Liver (tissue), 9 donors: ENCODE data around the gene FRMD4B. TPM values are rescaled to one million over a fixed set of nuclear protein-coding genes. Genes with fewer than 3 reads are reported as not detected.

Source experiments
- DNase-seq: peaks from one replicate; pipeline ENCODE4 v3.0.0-alpha.2; 2017; ENCODE audit warnings: low spot score
- H3K27ac ChIP-seq, 2 donors: one replicate each; pipeline ENCODE4 v1.7.0; 2013; ENCODE audit warnings: inconsistent platforms in 2 of 2, low read length in 2 of 2, control low read depth in 1 of 2, low read depth in 1 of 2, mild to moderate bottlenecking in 1 of 2
- H3K27me3 ChIP-seq, 4 donors: one replicate each; pipeline versions ENCODE4 v1.6.1 to v1.7.0; 2013; ENCODE audit warnings: low read length in 3 of 4, inconsistent platforms in 1 of 4, mild to moderate bottlenecking in 1 of 4, moderate library complexity in 1 of 4; ENCODE audit not compliant: control insufficient read depth in 4 of 4, insufficient read depth in 4 of 4
- H3K36me3 ChIP-seq, 4 donors: one replicate each; pipeline versions ENCODE4 v1.6.1 to v1.7.0; 2013; ENCODE audit warnings: low read length in 3 of 4, mild to moderate bottlenecking in 3 of 4, low read depth in 1 of 4, moderate library complexity in 1 of 4; ENCODE audit not compliant: control insufficient read depth in 4 of 4, insufficient read depth in 3 of 4
- H3K4me1 ChIP-seq, 4 donors: one replicate each; pipeline versions ENCODE4 v1.6.1 to v1.7.0; 2013; ENCODE audit warnings: low read length in 3 of 4, mild to moderate bottlenecking in 3 of 4, moderate library complexity in 1 of 4; ENCODE audit not compliant: control insufficient read depth in 4 of 4, insufficient read depth in 4 of 4
- H3K4me3 ChIP-seq, 3 donors: one replicate each; pipeline versions ENCODE4 v1.6.1 to v1.7.0; 2013; ENCODE audit warnings: low read length in 3 of 3, control low read depth in 1 of 3, low read depth in 1 of 3, mild to moderate bottlenecking in 1 of 3
- H3K9ac ChIP-seq, 2 donors: one replicate each; pipeline ENCODE4 v1.7.0; 2013; ENCODE audit warnings: low read length in 2 of 2, mild to moderate bottlenecking in 2 of 2, moderate library complexity in 2 of 2, control low read depth in 1 of 2, low read depth in 1 of 2
- H3K9me3 ChIP-seq, 4 donors: one replicate each; pipeline versions ENCODE4 v1.6.1 to v1.7.0; 2013; ENCODE audit warnings: low read length in 3 of 4; ENCODE audit not compliant: control insufficient read depth in 4 of 4
- EGR1 ChIP-seq, 2 donors: IDR thresholded peaks; 2 replicates each; pipeline ENCODE4 v1.6.1; 2016 to 2018; ENCODE audit warnings: antibody characterized with exemption in 2 of 2, low read depth in 2 of 2
- FOXA1 ChIP-seq: IDR thresholded peaks from 2 replicates; pipeline ENCODE4 v1.6.1; 2016; ENCODE audit warnings: antibody characterized with exemption
- FOXA2 ChIP-seq: IDR thresholded peaks from 2 replicates; pipeline ENCODE4 v1.6.1; 2016; ENCODE audit warnings: antibody characterized with exemption
- GABPA ChIP-seq, 2 donors: IDR thresholded peaks in 1 of 2; conservative IDR thresholded peaks in 1 of 2; 2 replicates each; pipeline ENCODE4 v1.6.1; 2016; ENCODE audit warnings: antibody characterized with exemption in 2 of 2, mild to moderate bottlenecking in 1 of 2, moderate library complexity in 1 of 2
- HNF4A ChIP-seq, 2 donors: conservative IDR thresholded peaks; 2 replicates each; pipeline ENCODE4 v1.6.1; 2016; ENCODE audit warnings: antibody characterized with exemption in 2 of 2, mild to moderate bottlenecking in 2 of 2
- HNF4G ChIP-seq: IDR thresholded peaks from 2 replicates; pipeline ENCODE4 v1.6.1; 2016; ENCODE audit warnings: antibody characterized with exemption
- JUND ChIP-seq, 2 donors: IDR thresholded peaks; 2 replicates each; pipeline ENCODE4 v1.6.1; 2016; ENCODE audit warnings: antibody characterized with exemption in 2 of 2
- NR2F2 ChIP-seq: IDR thresholded peaks from 2 replicates; pipeline ENCODE4 v1.6.1; 2016; ENCODE audit warnings: antibody characterized with exemption
- RAD21 ChIP-seq, 2 donors: IDR thresholded peaks; 2 replicates each; pipeline ENCODE4 v1.6.1; 2016; ENCODE audit warnings: antibody characterized with exemption in 2 of 2, mild to moderate bottlenecking in 2 of 2
- RXRA ChIP-seq, 2 donors: IDR thresholded peaks; 2 replicates each; pipeline ENCODE4 v1.6.1; 2017 to 2018; ENCODE audit warnings: antibody characterized with exemption in 2 of 2, mild to moderate bottlenecking in 1 of 2
- SP1 ChIP-seq: IDR thresholded peaks from 2 replicates; pipeline ENCODE4 v1.6.1; 2018; ENCODE audit warnings: antibody characterized with exemption, mild to moderate bottlenecking
- TAF1 ChIP-seq: conservative IDR thresholded peaks from 2 replicates; pipeline ENCODE4 v1.6.1; 2016; ENCODE audit warnings: antibody characterized with exemption, mild to moderate bottlenecking
- YY1 ChIP-seq: IDR thresholded peaks from 2 replicates; pipeline ENCODE4 v1.6.1; 2016; ENCODE audit warnings: antibody characterized with exemption, mild to moderate bottlenecking
- WGBS: extraction: QIAGEN DNeasy Blood & Tissue Kit; methylation state at CpG from one replicate; pipeline ENCODE4 v1.1.7; 2013; 5-methylcytosine and 5-hydroxymethylcytosine counted together
- polyA plus RNA-seq, 2 donors: library from polyadenylated mRNA; stranded (reverse) in 1 of 2; unstranded in 1 of 2; fragments of 200-250 nt in 1 of 2; fragments of >200 nt in 1 of 2; fragmentation: Nextera tagmentation in 1 of 2; extraction: Ambion mirVana in 1 of 2; gene quantifications; one replicate each; pipeline versions ENCODE4 v1.2.1 to v1.2.3, GENCODE V29; 2013 to 2015
- total RNA-seq, 2 donors: library from RNA; depleted of rRNA; stranded (reverse); fragments of >200 nt; gene quantifications; one replicate each; pipeline ENCODE4 v1.2.3, GENCODE V29; 2014
- TF ChIP-seq, protein P1 (sequence below): IDR thresholded peaks from 2 replicates; pipeline ENCODE4 v1.6.1; 2016; ENCODE audit warnings: antibody characterized with exemption, mild to moderate bottlenecking
- TF ChIP-seq, protein P2 (sequence below): IDR thresholded peaks from 2 replicates; pipeline ENCODE4 v1.6.1; 2016; ENCODE audit warnings: antibody characterized with exemption
- TF ChIP-seq, protein P3 (sequence below): fragments of 150-350 bp; IDR thresholded peaks from 2 replicates; pipeline ENCODE4 v1.5.1; 2017; ENCODE audit warnings: improper control_type of control experiment, low read depth, low read length; ENCODE audit not compliant: missing input control
- TF ChIP-seq, protein P4 (sequence below): IDR thresholded peaks from 2 replicates; pipeline ENCODE4 v1.6.1; 2016; ENCODE audit warnings: antibody characterized with exemption
- TF ChIP-seq, protein P5 (sequence below): IDR thresholded peaks from 2 replicates; pipeline ENCODE4 v1.6.1; 2016; ENCODE audit warnings: antibody characterized with exemption
- donor health status: healthy.
- donor health status: healthy.
- donor health status: healthy.
- donor health status: healthy.
- donor health status: healthy.

Gene FRMD4B
- total and polyA plus RNA-seq, 4 donors = 7.3 to 22.6 (median 15.0) TPM

DNA sequence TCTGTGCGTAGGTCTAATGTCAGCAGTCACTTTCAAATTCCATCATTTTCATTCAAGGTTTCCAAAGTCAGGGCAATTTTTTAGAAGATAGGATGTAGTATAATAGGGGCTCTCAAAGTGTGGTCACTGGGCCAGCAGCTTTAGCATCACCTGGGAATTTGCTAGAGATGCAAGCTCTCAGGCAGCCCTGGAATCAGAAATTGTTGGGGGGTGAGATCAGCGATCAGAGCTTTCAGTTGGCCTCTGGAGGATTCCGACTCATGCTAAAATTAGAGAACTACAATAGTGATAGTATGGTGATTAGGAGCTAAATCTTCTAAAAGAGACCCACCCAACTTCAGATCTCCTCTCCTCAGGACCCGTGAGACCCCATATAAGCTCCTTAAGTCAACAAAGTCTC lies 2.4 kb upstream of the FRMD4B start:
- 72% methylated on average over 4 of the region's 4 CpGs for WGBS
- H3K9ac ChIP-seq = no peak overlapping the region
- no peak for TF ChIP-seq HNF4A (conservative IDR thresholded peaks at IDR 0.05)
- TF ChIP-seq NR2F2 = no peak
- no peak for TF ChIP-seq SP1
- TF ChIP-seq, protein P1, sequence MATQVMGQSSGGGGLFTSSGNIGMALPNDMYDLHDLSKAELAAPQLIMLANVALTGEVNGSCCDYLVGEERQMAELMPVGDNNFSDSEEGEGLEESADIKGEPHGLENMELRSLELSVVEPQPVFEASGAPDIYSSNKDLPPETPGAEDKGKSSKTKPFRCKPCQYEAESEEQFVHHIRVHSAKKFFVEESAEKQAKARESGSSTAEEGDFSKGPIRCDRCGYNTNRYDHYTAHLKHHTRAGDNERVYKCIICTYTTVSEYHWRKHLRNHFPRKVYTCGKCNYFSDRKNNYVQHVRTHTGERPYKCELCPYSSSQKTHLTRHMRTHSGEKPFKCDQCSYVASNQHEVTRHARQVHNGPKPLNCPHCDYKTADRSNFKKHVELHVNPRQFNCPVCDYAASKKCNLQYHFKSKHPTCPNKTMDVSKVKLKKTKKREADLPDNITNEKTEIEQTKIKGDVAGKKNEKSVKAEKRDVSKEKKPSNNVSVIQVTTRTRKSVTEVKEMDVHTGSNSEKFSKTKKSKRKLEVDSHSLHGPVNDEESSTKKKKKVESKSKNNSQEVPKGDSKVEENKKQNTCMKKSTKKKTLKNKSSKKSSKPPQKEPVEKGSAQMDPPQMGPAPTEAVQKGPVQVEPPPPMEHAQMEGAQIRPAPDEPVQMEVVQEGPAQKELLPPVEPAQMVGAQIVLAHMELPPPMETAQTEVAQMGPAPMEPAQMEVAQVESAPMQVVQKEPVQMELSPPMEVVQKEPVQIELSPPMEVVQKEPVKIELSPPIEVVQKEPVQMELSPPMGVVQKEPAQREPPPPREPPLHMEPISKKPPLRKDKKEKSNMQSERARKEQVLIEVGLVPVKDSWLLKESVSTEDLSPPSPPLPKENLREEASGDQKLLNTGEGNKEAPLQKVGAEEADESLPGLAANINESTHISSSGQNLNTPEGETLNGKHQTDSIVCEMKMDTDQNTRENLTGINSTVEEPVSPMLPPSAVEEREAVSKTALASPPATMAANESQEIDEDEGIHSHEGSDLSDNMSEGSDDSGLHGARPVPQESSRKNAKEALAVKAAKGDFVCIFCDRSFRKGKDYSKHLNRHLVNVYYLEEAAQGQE = no peak
- TF ChIP-seq TAF1 = no peak
- TF ChIP-seq FOXA1 = no peak
- TF ChIP-seq EGR1 (IDR thresholded peaks at IDR 0.05; ENCODE audit: low read depth in 2 of 2) = no peak
- TF ChIP-seq RAD21 (IDR thresholded peaks at IDR 0.05) = no peak
- no peak for TF ChIP-seq RXRA (IDR thresholded peaks at IDR 0.05)
- no peak for TF ChIP-seq GABPA (IDR thresholded peaks at IDR 0.05 in 1 of 2, conservative IDR thresholded peaks at IDR 0.05 in 1 of 2)
- TF ChIP-seq FOXA2 = no peak
- TF ChIP-seq, protein P2, sequence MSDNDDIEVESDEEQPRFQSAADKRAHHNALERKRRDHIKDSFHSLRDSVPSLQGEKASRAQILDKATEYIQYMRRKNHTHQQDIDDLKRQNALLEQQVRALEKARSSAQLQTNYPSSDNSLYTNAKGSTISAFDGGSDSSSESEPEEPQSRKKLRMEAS = no peak
- TF ChIP-seq, protein P3, sequence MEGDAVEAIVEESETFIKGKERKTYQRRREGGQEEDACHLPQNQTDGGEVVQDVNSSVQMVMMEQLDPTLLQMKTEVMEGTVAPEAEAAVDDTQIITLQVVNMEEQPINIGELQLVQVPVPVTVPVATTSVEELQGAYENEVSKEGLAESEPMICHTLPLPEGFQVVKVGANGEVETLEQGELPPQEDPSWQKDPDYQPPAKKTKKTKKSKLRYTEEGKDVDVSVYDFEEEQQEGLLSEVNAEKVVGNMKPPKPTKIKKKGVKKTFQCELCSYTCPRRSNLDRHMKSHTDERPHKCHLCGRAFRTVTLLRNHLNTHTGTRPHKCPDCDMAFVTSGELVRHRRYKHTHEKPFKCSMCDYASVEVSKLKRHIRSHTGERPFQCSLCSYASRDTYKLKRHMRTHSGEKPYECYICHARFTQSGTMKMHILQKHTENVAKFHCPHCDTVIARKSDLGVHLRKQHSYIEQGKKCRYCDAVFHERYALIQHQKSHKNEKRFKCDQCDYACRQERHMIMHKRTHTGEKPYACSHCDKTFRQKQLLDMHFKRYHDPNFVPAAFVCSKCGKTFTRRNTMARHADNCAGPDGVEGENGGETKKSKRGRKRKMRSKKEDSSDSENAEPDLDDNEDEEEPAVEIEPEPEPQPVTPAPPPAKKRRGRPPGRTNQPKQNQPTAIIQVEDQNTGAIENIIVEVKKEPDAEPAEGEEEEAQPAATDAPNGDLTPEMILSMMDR = no peak
- TF ChIP-seq JUND (IDR thresholded peaks at IDR 0.05) = no peak
- TF ChIP-seq, protein P4, sequence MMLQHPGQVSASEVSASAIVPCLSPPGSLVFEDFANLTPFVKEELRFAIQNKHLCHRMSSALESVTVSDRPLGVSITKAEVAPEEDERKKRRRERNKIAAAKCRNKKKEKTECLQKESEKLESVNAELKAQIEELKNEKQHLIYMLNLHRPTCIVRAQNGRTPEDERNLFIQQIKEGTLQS = no peak
- TF ChIP-seq YY1 = no peak
- TF ChIP-seq HNF4G = no peak
- TF ChIP-seq, protein P5, sequence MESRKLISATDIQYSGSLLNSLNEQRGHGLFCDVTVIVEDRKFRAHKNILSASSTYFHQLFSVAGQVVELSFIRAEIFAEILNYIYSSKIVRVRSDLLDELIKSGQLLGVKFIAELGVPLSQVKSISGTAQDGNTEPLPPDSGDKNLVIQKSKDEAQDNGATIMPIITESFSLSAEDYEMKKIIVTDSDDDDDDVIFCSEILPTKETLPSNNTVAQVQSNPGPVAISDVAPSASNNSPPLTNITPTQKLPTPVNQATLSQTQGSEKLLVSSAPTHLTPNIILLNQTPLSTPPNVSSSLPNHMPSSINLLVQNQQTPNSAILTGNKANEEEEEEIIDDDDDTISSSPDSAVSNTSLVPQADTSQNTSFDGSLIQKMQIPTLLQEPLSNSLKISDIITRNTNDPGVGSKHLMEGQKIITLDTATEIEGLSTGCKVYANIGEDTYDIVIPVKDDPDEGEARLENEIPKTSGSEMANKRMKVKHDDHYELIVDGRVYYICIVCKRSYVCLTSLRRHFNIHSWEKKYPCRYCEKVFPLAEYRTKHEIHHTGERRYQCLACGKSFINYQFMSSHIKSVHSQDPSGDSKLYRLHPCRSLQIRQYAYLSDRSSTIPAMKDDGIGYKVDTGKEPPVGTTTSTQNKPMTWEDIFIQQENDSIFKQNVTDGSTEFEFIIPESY = no peak
- no peaks in the 10 kb centered on the region for H3K36me3 ChIP-seq
- no peak overlapping the region for H3K27ac ChIP-seq
- H3K4me1 ChIP-seq = peaks cover 5 to 15% (median 10%) of the 10 kb centered on the region in 4 donors
- no peaks in the 10 kb centered on the region for H3K9me3 ChIP-seq
- peaks cover 0 to 6% (median 2%) of the 10 kb centered on the region in 4 donors for H3K27me3 ChIP-seq
- no peak for DNase-seq
- no peak overlapping the region for H3K4me3 ChIP-seq
